Activated CD4-positive, alpha-beta T cell treated with anti-CD3 and anti-CD28 coated beads, Interleukin-2, Interleukin-4, amounts not matched to agents 100 ng/mL and 50 ng/mL, durations not matched to agents 16 hours and 8 hours (primary cell): ENCODE measurements around the gene KCNJ18.
"Not testable (repeated sequence)": the region's sequence is repeated elsewhere in the genome, so short reads cannot be mapped to it uniquely, and the experiment has no call there.

Experiments used
- DNase-seq: peaks from one replicate; pipeline ENCODE4 v3.0.0-alpha.2; 2020; ENCODE audit warnings: low spot score

KCNJ18 gene

DNA sequence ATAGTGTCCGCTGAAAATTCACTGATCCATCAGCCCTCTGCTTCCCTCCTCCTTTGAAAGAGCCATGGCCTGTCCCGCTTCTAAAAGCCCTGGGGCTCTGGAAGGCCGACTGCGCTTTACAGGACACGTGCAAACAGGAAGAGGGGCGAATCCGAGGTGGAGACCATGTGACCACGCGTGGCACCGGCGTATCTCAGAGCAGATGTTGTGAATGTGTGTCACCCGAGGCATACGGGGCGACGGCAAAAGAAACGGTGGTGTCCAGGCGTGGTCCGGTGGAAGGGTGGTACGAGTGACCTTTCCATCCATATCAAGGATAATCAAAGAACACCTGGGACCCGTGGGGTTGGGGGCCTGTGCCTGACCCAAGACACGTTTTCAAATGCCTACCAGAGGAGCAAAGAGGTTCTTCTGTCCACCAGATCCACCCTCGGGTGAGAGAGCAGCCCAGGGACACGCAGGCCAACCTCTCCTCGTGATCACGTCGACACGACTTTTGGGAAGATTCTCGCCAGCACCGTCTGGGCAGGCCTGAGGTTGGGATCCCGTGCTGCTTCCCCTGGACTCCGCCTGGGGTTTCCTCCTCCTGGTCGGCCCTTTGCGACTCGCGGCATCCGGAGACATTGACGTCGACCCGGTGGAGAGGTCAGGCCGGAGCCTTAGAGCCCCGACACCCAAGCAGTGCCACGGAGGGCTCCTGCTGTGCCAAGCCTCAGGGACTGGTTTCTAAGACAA lies 7.1 kb upstream of the KCNJ18 start:
- DNase-seq: not testable (repeated sequence)

DNA sequence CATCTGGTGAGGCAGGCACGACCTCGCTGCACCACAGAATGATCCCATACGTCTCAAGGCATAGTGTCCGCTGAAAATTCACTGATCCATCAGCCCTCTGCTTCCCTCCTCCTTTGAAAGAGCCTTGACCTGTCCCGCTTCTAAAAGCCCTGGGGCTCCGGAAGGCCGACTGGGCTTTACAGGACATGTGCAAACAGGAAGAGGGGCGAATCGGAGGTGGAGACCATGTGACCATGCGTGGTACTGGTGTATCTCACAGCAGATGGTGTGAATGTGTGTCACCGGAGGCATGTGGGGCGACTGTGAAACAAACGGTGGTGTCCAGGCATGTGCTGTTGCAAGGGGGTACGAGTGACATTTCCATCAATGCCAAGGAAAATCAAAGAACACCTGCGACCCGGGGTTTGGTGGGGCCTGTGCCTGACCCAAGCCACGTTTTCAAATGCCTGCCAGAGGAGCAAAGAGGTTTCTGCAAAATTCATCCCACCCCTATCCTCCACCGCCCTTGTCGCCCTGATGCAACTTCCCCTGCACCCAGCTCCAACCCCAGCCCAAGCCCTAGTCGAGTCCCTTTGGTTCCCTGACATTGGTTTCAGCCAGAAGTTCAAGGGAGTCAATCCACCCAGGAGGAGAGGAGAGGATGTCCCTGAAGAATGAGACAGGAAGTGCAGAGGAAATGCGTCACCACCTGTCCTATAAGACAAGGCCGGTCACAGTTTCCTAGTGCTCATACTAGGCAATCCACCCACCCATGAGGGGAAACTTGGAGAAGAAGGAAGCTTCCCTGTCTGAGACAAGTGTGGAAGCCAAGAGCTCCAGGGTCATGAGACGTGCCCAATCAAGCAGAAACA lies 5.9 kb upstream of the KCNJ18 start:
- no peak for DNase-seq

DNA sequence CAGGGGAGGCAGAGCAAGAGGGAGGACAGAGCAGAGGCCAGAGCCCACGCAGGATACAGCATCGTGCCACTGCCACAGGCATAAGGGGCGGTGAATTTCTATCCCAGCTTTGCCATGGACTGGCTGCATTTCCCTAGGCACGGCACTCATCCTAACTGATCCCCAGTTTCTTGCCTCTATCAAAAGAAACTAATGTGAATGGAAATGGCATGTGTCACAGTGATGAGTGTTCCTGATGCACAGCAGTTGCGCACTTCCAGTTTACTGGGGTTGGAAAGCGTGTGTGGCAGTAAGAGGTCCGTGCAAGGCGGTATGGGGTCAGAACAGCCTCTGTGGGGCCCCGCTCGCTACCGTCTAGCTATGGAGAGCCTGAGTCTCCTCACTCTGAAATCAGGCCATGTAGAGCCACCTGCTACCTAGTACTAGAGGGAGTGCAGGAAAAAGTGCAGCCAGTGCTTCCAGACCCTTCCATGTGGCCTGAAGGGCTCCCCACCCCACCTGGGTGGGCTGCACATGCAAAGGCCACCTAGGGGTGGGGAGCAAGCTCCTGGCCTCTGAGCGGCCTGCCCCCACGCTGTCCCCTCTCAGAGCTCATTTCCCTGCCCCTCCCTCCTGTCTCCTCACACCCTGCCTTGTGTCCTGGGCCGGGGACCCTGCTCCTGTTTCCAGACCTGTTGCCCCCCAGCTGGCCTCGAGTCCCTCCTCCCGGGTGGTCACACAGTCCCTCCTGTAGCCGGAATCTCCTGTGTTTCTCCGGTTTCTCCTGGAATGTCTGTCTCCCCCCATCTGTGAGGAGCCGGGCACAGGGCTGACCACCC lies 5.0 kb upstream of the KCNJ18 start:
- no peak for DNase-seq

DNA sequence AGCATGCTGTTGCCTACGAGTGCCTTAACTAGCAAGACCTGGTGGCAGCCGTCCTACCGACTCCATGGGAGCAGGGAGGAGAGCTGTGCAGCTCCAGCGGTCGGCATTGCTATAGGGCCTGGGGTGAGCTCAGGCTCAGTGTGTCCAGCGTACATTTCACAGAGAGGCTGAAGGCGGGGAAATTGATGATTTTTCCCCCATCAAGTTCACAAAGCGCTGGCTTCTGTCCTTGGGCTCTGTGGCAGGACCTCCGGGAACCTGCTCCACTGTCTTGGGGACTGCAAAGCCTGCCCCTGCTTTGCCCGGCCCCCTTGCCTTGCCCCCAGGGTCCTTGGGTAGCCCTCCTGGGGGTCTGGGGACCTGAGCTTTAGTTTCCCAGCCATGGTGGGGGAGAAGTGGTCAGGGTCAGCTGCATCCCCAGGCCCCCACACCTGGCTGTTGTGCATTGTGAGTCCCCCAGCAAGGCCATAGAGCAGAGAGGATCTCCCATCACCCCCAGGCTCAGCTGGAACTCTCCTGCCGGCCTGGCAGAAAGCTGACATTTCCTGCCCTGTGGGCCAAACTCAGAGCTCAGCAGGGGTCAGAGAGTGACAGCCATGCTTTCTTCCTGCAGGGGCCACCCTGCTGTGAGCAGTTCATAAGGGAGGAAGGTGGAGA lies 3.9 kb upstream of the KCNJ18 start:
- DNase-seq: no peak

DNA sequence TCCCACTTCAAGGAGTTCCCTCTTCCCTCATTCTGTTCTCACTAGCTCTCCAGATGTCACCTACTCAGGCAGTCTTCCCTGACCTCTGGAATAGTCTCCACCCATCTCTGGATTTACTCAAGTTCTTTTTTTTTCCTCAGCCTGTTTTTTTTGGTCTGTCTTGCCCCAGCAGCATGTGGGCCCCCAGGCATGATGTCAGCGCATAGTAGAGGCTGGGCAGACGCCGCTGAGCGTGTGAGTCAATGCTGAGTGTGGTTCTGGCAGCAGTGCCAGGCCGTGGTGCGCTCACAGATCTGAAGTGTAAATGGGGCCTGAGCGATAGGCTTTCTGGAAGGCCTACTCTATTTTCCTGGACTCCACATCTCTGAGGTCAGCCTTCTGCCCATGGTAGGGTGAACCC lies 2.7 kb upstream of the KCNJ18 start:
- no peak for DNase-seq

DNA sequence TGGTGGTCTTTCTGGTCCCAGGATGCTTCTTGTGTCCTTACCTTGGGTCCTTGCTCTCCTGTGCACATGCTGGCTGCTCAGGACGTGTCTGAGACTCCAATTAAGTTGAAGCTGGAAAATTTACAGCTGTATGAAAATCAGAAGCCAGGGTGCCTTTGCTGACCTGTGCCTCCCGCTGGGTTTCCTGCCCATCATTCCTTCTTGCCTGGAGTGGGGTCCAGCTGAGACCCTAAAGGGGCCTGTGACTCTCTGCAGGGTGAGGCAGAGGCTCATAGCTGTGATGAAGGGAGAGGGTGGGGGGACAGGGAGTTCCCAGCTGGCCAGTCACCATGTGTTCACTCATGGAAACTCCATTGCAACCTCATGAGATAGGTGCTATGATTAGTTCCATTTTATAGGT lies 1.5 kb upstream of the KCNJ18 start:
- not testable (repeated sequence) for DNase-seq

DNA sequence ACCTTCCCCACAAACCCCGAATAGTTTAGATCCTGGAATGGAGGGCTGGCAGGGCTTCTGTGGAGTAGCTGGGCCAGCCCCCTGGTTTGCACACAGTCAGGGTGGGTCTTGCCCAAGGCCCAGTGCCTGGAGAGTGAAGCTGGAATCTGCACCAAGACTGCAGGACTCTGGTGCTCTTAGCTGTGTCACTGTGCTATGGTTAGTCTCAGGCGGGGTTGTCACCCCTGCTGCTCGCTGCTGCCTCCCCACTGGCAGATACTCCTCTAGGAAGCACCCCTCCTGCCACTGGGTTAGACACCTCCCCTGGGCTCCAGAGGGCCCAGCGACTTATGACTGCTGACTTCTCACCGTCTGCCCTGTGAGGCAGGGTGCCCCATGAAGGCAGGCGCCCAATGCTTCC lies 842 bp upstream of the KCNJ18 start:
- not testable (repeated sequence) for DNase-seq

DNA sequence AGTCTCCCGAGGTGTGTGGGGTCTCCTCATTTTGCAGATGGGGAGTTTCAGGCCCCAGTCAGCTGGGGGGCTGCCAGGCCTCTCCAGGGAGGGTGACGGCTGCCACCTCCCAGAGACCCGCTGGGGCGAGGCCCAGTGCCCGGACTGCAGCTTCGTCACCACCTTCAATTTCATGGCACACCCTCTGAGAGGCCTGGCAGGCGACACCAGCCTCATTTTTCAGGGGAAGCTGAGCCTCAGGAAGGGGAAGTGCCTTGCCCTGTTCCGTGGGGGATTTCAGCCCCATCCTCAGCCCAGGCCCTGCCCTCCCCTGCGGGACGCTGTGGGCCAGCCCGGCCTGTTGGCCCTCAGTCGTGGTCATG lies 362 bp downstream of the KCNJ18 start:
- DNase-seq: not testable (repeated sequence)

DNA sequence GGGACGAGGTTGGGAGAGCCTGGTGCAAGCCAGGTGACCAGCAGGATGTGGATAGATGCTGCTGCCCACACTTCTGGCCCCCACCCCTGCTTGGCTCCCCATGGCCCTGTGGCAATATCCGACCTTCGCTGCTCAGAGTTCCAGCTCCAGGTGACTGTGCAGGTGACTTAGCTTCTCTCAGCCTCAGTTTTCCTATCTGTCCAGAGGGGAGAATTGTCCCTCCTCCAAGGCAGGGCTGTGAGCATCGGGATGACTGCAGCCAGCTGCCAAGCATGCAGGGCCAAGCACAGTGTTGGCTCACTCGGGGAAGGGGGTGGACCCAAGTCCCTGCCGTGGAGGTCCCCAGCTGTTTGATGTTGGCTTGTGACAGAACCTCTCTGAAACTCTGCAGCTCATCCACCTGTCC lies 1.1 kb downstream of the KCNJ18 start:
- not testable (repeated sequence) for DNase-seq

DNA sequence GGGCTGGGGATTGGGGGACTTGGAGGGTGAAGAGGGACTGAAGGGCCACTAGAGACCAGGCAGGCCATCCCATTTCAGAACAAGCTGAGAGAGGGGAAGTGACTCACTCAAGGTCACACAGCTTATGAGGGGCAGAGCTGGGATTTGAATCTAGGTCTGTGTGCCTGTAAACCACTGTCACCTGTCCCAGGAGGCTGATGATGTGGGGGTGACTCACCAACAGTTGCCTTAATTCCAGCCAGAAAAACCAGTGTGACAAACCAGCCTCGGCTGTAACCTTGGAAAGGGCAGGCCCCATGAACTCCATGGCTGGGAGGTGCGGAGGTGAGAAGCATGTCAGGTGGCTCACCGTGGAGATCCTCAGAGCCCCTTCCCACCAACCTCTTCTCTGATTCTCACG lies 1.6 kb downstream of the KCNJ18 start:
- DNase-seq: not testable (repeated sequence)

DNA sequence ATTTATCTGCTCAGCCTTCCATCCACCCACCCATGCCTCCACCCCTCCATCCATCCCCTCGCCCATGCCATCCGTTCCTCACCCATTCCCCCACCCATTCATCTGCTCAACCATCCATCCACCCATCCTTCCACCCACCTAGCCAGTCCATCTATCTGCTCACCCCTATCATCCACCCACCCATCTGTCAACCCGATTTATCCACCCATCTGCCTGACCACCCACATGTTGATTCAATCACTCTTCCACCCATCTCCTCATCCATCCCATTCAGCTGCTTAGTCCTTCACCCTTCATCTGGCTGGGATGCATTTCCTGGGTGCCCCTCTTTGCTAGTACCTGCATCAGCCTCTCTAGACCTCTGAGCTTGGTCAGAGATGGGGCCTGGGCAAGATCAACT lies 3.9 kb downstream of the KCNJ18 start:
- not testable (repeated sequence) for DNase-seq

DNA sequence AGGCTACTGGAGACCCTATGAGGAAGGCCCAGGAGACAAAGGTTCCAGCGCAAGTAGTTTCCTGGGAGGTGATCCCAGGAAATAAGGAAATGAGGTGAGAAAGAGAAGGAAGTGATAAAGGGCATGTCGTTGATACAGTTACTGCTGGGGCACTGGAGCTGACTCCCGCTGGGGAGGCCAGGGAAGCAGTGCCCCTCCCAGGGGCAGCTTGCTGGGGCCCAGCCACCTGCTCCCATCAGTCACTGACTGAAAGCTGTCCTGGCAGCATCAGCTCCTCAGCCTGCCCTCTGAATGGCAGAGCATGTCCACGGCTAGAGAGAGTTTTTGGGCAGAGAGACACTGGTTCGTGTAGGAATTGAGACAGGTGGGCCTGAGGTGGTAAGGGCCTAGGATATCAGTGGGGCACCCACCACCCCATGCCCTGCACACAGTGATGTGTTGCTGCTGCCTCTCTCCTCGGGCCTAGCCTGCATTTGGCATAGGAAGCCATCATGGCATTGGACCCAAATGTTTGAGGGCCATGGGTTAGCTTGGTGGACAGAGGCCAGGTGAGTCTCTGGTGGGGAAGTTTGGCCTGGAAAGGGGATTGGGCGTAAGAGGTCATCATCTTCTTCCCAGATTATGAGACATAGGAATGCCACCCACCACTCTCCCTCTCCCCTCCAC lies 4.7 kb downstream of the KCNJ18 start:
- not testable (repeated sequence) for DNase-seq

DNA sequence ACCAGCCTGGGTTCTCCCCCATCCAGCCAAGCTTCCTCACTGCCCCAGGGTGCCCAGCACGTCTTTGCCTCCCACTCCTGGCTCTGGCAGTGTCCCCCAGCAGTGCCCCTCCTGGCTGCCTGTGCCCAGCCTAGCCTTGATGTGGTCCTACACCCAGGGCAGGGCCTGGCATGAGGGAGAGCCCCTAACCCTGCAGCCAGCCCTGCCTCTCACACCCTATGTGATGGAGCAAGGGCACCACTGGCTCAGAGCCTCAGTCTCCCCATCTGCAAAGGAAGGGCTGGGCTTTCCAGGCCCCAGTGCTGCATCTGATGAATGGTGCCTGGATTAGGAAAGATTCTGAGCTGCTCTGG lies 5.2 kb downstream of the KCNJ18 start:
- not testable (repeated sequence) for DNase-seq

DNA sequence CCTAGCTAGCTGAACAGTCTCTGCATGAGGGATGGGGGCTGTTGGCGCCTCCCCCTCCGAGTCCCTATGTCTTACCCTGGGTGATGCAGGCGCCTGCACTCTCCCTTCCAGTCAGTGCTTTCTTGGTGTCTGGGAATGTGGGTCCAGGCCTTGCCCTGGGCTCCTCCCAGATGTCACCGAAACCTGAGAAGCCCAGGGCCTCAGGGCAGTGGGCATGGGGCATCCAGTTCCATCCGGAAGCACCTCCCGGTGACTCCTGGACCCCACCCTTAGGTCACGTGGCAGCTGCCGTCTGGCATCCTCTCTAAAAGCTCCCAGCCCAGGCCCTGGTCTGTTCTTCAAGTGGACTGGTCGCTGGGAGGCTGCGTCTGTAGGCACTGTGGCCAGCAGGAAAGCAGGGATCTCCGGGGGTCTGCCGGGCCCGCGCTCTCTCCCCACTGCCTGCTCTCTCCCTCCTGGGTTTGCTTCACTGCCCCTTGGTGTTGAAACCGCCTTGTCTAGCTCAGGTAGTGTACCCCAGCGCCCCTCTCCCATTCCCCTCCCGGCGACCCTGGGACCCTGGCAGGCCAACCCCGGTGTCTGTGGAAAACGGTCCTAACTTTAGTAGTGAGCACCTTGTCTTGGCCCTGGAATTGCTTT lies 6.2 kb downstream of the KCNJ18 start:
- DNase-seq: not testable (repeated sequence)

DNA sequence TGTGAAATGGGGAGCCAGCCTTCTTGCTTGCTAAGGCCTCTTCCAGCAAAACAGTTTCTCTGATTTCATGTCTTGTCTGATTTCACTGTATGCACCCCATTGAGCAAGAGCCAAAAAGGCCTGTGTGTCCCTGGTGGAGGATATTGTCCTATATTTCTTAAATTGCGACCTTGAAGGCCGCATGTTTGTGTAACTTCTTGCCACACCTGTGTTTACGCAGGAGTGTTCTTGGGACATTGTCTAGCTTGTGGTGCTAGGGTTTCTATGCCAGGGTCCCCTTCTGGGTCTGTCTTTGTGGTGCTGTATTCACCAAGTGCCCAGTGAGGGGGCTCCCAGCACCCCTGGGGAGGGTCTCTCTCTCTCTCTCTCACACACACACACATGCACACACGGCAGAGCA lies 6.8 kb downstream of the KCNJ18 start:
- not testable (repeated sequence) for DNase-seq

DNA sequence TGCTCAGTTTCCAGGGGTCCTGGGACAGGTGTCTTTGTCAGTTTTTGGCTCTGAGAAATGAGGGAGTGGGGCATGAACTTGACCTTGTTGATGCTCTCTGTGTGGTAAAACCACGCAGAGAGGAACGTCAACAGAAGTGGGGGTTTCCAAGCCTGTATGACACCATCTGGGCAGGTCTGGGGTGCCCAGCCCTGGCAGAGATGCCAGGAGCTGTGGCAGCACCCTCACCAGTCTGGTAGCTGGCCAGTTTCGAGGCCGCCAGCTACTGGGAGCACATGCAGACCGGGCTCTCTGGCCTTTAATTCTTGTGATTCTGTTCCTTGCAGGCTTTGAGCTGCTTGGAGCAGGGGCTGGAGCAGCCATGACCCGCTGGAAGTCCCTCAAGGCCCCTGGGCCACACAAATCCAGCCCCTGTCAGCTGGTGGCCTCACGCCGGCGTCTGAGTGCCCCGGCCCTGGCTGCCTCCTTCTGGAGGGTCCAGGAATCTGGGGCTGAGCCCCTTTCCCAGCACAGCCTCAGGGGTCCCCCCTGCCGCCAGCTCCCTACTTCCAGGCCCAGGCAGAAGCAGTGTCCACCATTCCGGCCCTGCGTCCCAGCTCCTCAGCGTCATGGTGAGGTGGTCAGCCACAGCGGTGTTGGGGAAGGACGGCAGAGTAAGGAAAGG lies 7.4 kb downstream of the KCNJ18 start:
- DNase-seq: not testable (repeated sequence)

DNA sequence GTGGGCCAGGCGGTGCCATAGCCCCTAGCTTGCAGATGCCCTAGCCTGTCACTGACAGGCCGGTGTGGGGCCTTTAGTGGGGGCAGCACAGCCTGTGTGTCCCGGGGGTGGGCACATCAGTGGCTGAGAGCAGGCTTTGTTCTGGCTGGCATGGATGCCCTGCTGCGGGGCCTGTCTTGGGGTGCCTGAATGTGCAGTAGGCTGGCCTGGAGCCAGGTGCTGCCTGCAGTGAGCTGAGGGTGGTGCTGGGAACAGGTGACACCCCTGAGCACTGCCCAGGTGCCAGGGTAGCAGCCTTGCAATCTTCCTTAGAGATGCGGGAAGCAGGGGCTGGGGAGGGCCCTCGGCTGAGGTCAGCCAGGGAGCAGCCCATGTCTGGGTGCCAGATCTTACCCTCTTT lies 8.8 kb downstream of the KCNJ18 start:
- DNase-seq: not testable (repeated sequence)

DNA sequence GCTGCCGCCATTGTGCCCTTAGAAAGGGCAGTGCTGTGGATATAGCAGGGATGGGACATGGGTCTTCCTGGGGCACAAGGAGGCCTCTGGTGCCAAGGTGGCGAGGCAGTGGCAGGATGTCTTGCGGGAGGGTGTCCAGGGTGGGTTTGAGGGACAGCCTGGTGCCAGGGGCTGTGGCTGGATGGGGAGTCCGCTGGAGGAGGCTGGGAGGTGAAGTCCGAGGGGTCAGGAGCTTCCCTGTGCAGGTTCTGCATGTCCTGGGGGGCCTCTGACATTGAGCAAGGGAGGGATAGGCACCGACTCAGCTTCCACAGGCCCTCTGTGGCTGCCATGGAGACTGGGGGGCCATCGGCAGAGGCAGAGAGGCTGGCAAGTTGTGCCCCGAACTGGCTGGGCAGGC lies 9.7 kb downstream of the KCNJ18 start:
- not testable (repeated sequence) for DNase-seq

DNA sequence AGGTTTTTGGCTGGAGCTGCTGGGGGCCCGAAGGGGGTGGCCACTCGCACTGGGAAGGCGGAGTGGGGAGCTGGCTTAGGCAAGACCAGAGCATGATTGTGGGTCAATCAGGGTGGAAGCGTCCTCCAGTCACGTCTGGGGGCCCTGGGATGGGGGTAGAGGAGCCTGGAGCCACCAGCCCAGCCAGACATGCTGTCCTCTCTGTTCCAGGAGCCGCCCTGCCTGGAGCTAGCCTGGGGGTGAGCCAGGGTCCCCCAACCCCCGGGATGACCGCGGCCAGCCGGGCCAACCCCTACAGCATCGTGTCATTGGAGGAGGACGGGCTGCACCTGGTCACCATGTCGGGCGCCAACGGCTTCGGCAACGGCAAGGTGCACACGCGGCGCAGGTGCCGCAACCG lies 10.2 kb downstream of the KCNJ18 start:
- not testable (repeated sequence) for DNase-seq

DNA sequence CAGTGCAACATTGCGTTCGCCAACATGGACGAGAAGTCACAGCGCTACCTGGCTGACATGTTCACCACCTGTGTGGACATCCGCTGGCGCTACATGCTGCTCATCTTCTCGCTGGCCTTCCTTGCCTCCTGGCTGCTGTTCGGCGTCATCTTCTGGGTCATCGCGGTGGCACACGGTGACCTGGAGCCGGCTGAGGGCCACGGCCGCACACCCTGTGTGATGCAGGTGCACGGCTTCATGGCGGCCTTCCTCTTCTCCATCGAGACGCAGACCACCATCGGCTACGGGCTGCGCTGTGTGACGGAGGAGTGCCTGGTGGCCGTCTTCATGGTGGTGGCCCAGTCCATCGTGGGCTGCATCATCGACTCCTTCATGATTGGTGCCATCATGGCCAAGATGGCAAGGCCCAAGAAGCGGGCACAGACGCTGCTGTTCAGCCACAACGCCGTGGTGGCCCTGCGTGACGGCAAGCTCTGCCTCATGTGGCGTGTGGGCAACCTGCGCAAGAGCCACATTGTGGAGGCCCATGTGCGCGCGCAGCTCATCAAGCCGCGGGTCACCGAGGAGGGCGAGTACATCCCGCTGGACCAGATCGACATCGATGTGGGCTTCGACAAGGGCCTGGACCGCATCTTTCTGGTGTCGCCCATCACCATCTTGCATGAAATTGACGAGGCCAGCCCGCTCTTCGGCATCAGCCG lies 10.8 kb downstream of the KCNJ18 start:
- DNase-seq: not testable (repeated sequence)
